MM.1S (cell line): ENCODE results near the gene LRRC32.
"Not testable (repeated sequence)": the region's sequence is repeated elsewhere in the genome, so short reads cannot be mapped to it uniquely, and the experiment has no call there.

Experiments used
- DNase-seq: peaks from one replicate; pipeline ENCODE4 v3.0.0-alpha.2; 2015
- H2AFZ ChIP-seq: fragments of 300-600 bp; sonication (generic); 2 replicates; pipeline ENCODE4 v1.6.0; 2016; ENCODE audit warnings: antibody characterized with exemption, low read length
- H3F3A ChIP-seq: fragments of 300-600 bp; sonication (generic); 2 replicates; pipeline ENCODE4 v1.6.1; 2016; ENCODE audit warnings: mild to moderate bottlenecking, antibody characterized with exemption, low read length, moderate library complexity, mixed read lengths; ENCODE audit not compliant: insufficient read depth
- H3K27ac ChIP-seq: fragments of 300-600 bp; sonication (generic); 2 replicates; pipeline ENCODE4 v1.5.1; 2016; ENCODE audit warnings: mild to moderate bottlenecking, low read length
- H3K27me3 ChIP-seq: fragments of 300-600 bp; sonication (generic); replicated peaks from 2 replicates; pipeline ENCODE4 v1.6.0; 2016; ENCODE audit warnings: low read length; ENCODE audit not compliant: insufficient read depth
- H3K36me3 ChIP-seq: fragments of 300-600 bp; sonication (generic); replicated peaks from 2 replicates; pipeline ENCODE4 v1.6.1; 2016; ENCODE audit warnings: mild to moderate bottlenecking, low read length, mixed read lengths; ENCODE audit not compliant: insufficient read depth
- H3K4me1 ChIP-seq: fragments of 300-600 bp; sonication (generic); 2 replicates; pipeline ENCODE4 v1.6.1; 2016; ENCODE audit warnings: low read length, mixed read lengths
- H3K4me2 ChIP-seq: fragments of 300-600 bp; sonication (generic); 2 replicates; pipeline ENCODE4 v1.6.0; 2016; ENCODE audit warnings: low read depth, low read length
- H3K4me3 ChIP-seq: fragments of 300-600 bp; sonication (generic); 2 replicates; pipeline ENCODE4 v1.5.1; 2016; ENCODE audit warnings: low read length, mixed read lengths
- H3K79me2 ChIP-seq: fragments of 300-600 bp; sonication (generic); 2 replicates; pipeline ENCODE4 v1.6.1; 2016; ENCODE audit warnings: mixed run types, low read length, mixed read lengths
- H3K9ac ChIP-seq: fragments of 300-600 bp; sonication (generic); 2 replicates; pipeline ENCODE4 v1.6.1; 2016; ENCODE audit warnings: low read length, mixed read lengths
- H3K9me2 ChIP-seq: fragments of 300-600 bp; sonication (generic); replicated peaks from 2 replicates; pipeline ENCODE4 v1.6.1; 2016; ENCODE audit warnings: mild to moderate bottlenecking, low read length, mixed read lengths; ENCODE audit not compliant: insufficient read depth
- H3K9me3 ChIP-seq: fragments of 300-600 bp; sonication (generic); replicated peaks from 2 replicates; pipeline ENCODE4 v1.6.1; 2016; ENCODE audit warnings: mild to moderate bottlenecking, low read length, mixed read lengths; ENCODE audit not compliant: insufficient read depth
- H4K20me1 ChIP-seq: fragments of 300-600 bp; sonication (generic); 2 replicates; pipeline ENCODE4 v1.6.1; 2016; ENCODE audit warnings: mild to moderate bottlenecking, low read length, moderate library complexity, mixed read lengths; ENCODE audit not compliant: insufficient read depth
- CTCF ChIP-seq: fragments of 300-600 bp; sonication (generic); IDR thresholded peaks from 2 replicates; pipeline ENCODE4 v1.5.1; 2016; ENCODE audit warnings: antibody characterized with exemption, low read length, mixed read lengths
- EZH2 ChIP-seq: fragments of 300-600 bp; sonication (generic); optimal IDR thresholded peaks from 2 replicates; pipeline ENCODE3; 2017; ENCODE audit warnings: low read depth, mild to moderate bottlenecking, antibody characterized with exemption, low read length, mixed read lengths
- EZH2phosphoT487 ChIP-seq: fragments of 300-600 bp; sonication (generic); IDR thresholded peaks from 2 replicates; pipeline ENCODE4 v1.6.1; 2018; ENCODE audit warnings: antibody characterized with exemption, low read length

The LRRC32 gene

GRCh38 chr11:76610371-76610770 lies 60.2 kb downstream of the LRRC32 start:
- Histone ChIP-seq H3F3A (no peaks in the 10 kb centered on the region), H3K27me3 (no peaks in the 10 kb centered on the region), H3K9me3 (no peaks in the 10 kb centered on the region), H3K4me3 (no peak overlapping the region), H3K4me1 (no peaks in the 10 kb centered on the region), H2AFZ (no peak overlapping the region), H3K36me3 (no peaks in the 10 kb centered on the region), H3K4me2 (no peak overlapping the region), H3K9ac (no peak overlapping the region), H3K27ac (no peak overlapping the region), H4K20me1 (no peaks in the 10 kb centered on the region), H3K79me2 (no peaks in the 10 kb centered on the region), H3K9me2 (no peaks in the 10 kb centered on the region)
- no peak for DNase-seq
- TF ChIP-seq EZH2phosphoT487 (no peak), EZH2 (no peak), CTCF (no peak)

GRCh38 chr11:76609736-76610370 lies 60.7 kb downstream of the LRRC32 start:
- no peak overlapping the region for H3K4me3 ChIP-seq
- no peaks in the 10 kb centered on the region for H3K4me1 ChIP-seq
- no peak overlapping the region for H2AFZ ChIP-seq
- no peak overlapping the region for H3K27ac ChIP-seq
- no peaks in the 10 kb centered on the region for H3K36me3 ChIP-seq
- H3K9me3 ChIP-seq, result no peaks in the 10 kb centered on the region
- no peak overlapping the region for H3K4me2 ChIP-seq
- no peak for TF ChIP-seq EZH2phosphoT487
- TF ChIP-seq CTCF, result no peak
- no peak for TF ChIP-seq EZH2
- H3K79me2 ChIP-seq, result no peaks in the 10 kb centered on the region
- H4K20me1 ChIP-seq, result no peaks in the 10 kb centered on the region
- H3F3A ChIP-seq, result no peaks in the 10 kb centered on the region
- no peaks in the 10 kb centered on the region for H3K27me3 ChIP-seq
- no peaks in the 10 kb centered on the region for H3K9me2 ChIP-seq
- no peak overlapping the region for H3K9ac ChIP-seq
- DNase-seq, result no peak

- not testable (repeated sequence) for H3K9me2 ChIP-seq, H3K4me1 ChIP-seq, H3K27me3 ChIP-seq, H3K27ac ChIP-seq, H3K79me2 ChIP-seq, DNase-seq, H3K4me2 ChIP-seq, H4K20me1 ChIP-seq, H3K36me3 ChIP-seq, H3K9me3 ChIP-seq, H3F3A ChIP-seq, H2AFZ ChIP-seq, H3K4me3 ChIP-seq, H3K9ac ChIP-seq
These were observed 61.6 kb downstream of the LRRC32 start for GRCh38 chr11:76608879-76609460.

- not testable (repeated sequence) for H3K9me2 ChIP-seq, H3K4me1 ChIP-seq, H3K4me2 ChIP-seq, H4K20me1 ChIP-seq, H2AFZ ChIP-seq, H3K9me3 ChIP-seq, H3F3A ChIP-seq, H3K4me3 ChIP-seq, H3K27me3 ChIP-seq, H3K36me3 ChIP-seq, DNase-seq, H3K9ac ChIP-seq, H3K79me2 ChIP-seq, H3K27ac ChIP-seq
These were observed 62.3 kb downstream of the LRRC32 start for GRCh38 chr11:76608228-76608627.
